Measurements from ENCODE around the gene CEP126.

DNA sequence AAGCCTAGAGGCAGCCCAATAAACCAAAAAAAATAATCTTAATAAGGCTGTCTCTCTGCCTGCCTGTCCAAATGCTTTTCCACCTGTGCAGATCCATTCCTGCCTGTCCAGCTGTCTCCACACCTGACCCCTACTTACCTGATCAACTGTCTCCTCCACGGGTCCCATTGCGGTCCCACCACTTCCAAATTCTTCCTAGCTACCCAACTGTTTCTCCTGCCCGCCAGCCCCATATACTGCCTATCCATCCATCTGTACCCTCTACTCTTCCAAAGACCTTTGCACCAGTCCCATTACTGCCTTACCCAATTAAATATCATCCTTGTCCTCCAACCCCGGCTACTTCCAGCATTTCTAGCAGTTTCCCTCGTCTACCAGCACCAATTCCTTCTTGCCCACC is 40.9 kb downstream of the CEP126 start:
- TF ChIP-seq CTCF (IDR thresholded peaks at IDR 0.05): no peak
- TF ChIP-seq POLR2AphosphoS5 (IDR thresholded peaks at IDR 0.05): no peak

All from esophagus muscularis mucosa (tissue), 3 donors.